HCT116 (cell line): ENCODE results near the gene IL18BP. TPM values are rescaled to one million over a fixed set of nuclear protein-coding genes. Genes with fewer than 3 reads are reported as not detected.

Experiments used
- ATAC-seq: fragments of 200-7000 bp; cut with Tn5 transposase; 2 replicates; pipeline ENCODE4 v1.9.1; 2020; ENCODE audit warnings: mild to moderate bottlenecking, moderate library complexity
- BruUV-seq: library from RNA; stranded (reverse); fragments of 400-500 nt; replicated peaks from 2 replicates; lab custom pipeline; 2021; lab: Mats Ljungman, UMichigan
- CTCF ChIA-PET: fragments of 300-600 bp; sonication (Branson Sonifier 250); formaldehyde crosslinking; loops from one replicate; lab custom pipeline; 2021; ENCODE audit warnings: antibody characterized with exemption; lab: Charles Lee
- POLR2A ChIA-PET: fragments of 300-600, 350-600 bp; sonication (Branson Sonifier 250); formaldehyde crosslinking; loops from one replicate; lab custom pipeline; 2021; ENCODE audit warnings: antibody characterized with exemption; lab: Charles Lee
- RAD21 ChIA-PET, 2 experiments: fragments of 300-600 bp; sonication (Branson Sonifier 250); formaldehyde crosslinking; loops; one replicate each; lab custom pipeline; 2023; ENCODE audit warnings: low total read pairs in 2 of 2; ENCODE audit not compliant: uncharacterized antibody in 2 of 2, unreplicated experiment in 2 of 2, low non-redundant PET in 1 of 2; lab: Charles Lee
- DNase-seq: peaks from one replicate; pipeline ENCODE4 v3.0.0-alpha.2; 2010; ENCODE audit warnings: low read depth, low spot score
- H2AFZ ChIP-seq: fragments of 200-600 bp; shearing (Covaris generic), sonication (generic); 2 replicates; pipeline ENCODE4 v1.6.1; 2017; ENCODE audit warnings: low read depth, mixed run types, mixed read lengths, antibody characterized with exemption, low read length; ENCODE audit not compliant: poor library complexity, severe bottlenecking
- H3K27ac ChIP-seq: 2 replicates; pipeline ENCODE4 v1.5.1; 2012; ENCODE audit warnings: low read depth, low read length
- H3K27me3 ChIP-seq: fragments of 200-600 bp; sonication (generic); 2 replicates; pipeline ENCODE4 v1.6.1; 2016; ENCODE audit warnings: mixed run types, low read length, mixed read lengths; ENCODE audit not compliant: insufficient read depth
- H3K36me3 ChIP-seq, 2 experiments: fragments of 200-500 bp in 1 of 2; fragments of 200-600 bp in 1 of 2; sonication (Bioruptor generic) in 1 of 2; sonication (generic) in 1 of 2; 2 replicates each; pipeline versions ENCODE4 v1.5.1 to v1.6.1; 2014 to 2016; ENCODE audit warnings: low read length in 2 of 2, inconsistent platforms in 1 of 2, mixed read lengths in 1 of 2, mixed run types in 1 of 2; ENCODE audit not compliant: insufficient read depth in 2 of 2, control insufficient read depth in 1 of 2
- H3K4me1 ChIP-seq, 2 experiments: fragments of 200-600 bp in 1 of 2; sonication (generic) in 1 of 2; 2 replicates each; pipeline versions ENCODE4 v1.5.1 to v1.6.1; 2012 to 2017; ENCODE audit warnings: low read length in 2 of 2, inconsistent platforms in 1 of 2, mild to moderate bottlenecking in 1 of 2, mixed read lengths in 1 of 2, mixed run types in 1 of 2, moderate library complexity in 1 of 2; ENCODE audit not compliant: insufficient read depth in 2 of 2, control insufficient read depth in 1 of 2
- H3K4me2 ChIP-seq: fragments of 200-600 bp; sonication (generic); 2 replicates; pipeline ENCODE4 v1.6.1; 2017; ENCODE audit warnings: mixed run types, low read length, mixed read lengths
- H3K4me3 ChIP-seq, 2 experiments: fragments of 200-600 bp in 1 of 2; sonication (generic) in 1 of 2; replicated peaks in 1 of 2; 2 replicates each; pipeline ENCODE4 v1.5.1; 2011 to 2016; ENCODE audit warnings: low read length in 2 of 2, control low read depth in 1 of 2, low read depth in 1 of 2, mild to moderate bottlenecking in 1 of 2, mixed read lengths in 1 of 2, mixed run types in 1 of 2
- H3K79me2 ChIP-seq: fragments of 200-600 bp; sonication (generic); 2 replicates; pipeline ENCODE4 v1.6.1; 2017; ENCODE audit warnings: mild to moderate bottlenecking, mixed run types, low read length, moderate library complexity, mixed read lengths; ENCODE audit not compliant: insufficient read depth
- H3K9ac ChIP-seq: fragments of 200-600 bp; sonication (generic); 2 replicates; pipeline ENCODE4 v1.6.1; 2016; ENCODE audit warnings: low read length, mixed read lengths
- H3K9me2 ChIP-seq: fragments of 200-600 bp; sonication (generic), shearing (Covaris generic); 2 replicates; pipeline ENCODE4 v1.6.1; 2017; ENCODE audit warnings: mixed run types, mild to moderate bottlenecking, moderate library complexity; ENCODE audit not compliant: insufficient read depth
- H3K9me3 ChIP-seq, 2 experiments: fragments of 200-500 bp in 1 of 2; fragments of 200-600 bp in 1 of 2; sonication (Bioruptor generic) in 1 of 2; sonication (generic) in 1 of 2; 2 replicates each; pipeline ENCODE4 v1.6.1; 2014 to 2017; ENCODE audit warnings: low read length in 2 of 2, mixed read lengths in 2 of 2, inconsistent platforms in 1 of 2, low read depth in 1 of 2, mild to moderate bottlenecking in 1 of 2, mixed run types in 1 of 2, moderate library complexity in 1 of 2; ENCODE audit not compliant: control insufficient read depth in 1 of 2, insufficient read depth in 1 of 2
- H4K20me1 ChIP-seq: fragments of 200-600 bp; sonication (generic), shearing (Covaris generic); 2 replicates; pipeline ENCODE4 v1.6.1; 2017; ENCODE audit warnings: mixed run types, mild to moderate bottlenecking, moderate library complexity; ENCODE audit not compliant: insufficient read depth
- ATF3 ChIP-seq: IDR thresholded peaks from 2 replicates; pipeline ENCODE4 v1.6.1; 2012
- CBX3 ChIP-seq: IDR thresholded peaks from 2 replicates; pipeline ENCODE4 v1.6.1; 2012; ENCODE audit warnings: low read depth
- CEBPB ChIP-seq: IDR thresholded peaks from 2 replicates; pipeline ENCODE4 v1.6.1; 2012; ENCODE audit warnings: low read depth
- CTCF ChIP-seq, 3 experiments: fragments of 200-600 bp in 1 of 3; sonication (generic) in 1 of 3; IDR thresholded peaks in 2 of 3; conservative IDR thresholded peaks in 1 of 3; 2 replicates each; pipeline ENCODE4 v1.5.1; 2012 to 2017; ENCODE audit warnings: low read depth in 2 of 3, low read length in 2 of 3, antibody characterized with exemption in 1 of 3, borderline replicate concordance in 1 of 3, control low read depth in 1 of 3, mild to moderate bottlenecking in 1 of 3, mixed read lengths in 1 of 3, mixed run types in 1 of 3, moderate library complexity in 1 of 3; ENCODE audit not compliant: insufficient read depth in 1 of 3
- EGR1 ChIP-seq: IDR thresholded peaks from 2 replicates; pipeline ENCODE4 v1.6.1; 2012; ENCODE audit warnings: low read depth
- EZH2 ChIP-seq: fragments of 200-600 bp; sonication (generic); IDR thresholded peaks from 2 replicates; pipeline ENCODE4 v1.6.1; 2017; ENCODE audit warnings: antibody characterized with exemption, mixed run types
- FOSL1 ChIP-seq: IDR thresholded peaks from 2 replicates; pipeline ENCODE4 v1.6.1; 2012; ENCODE audit warnings: low read depth
- MAX ChIP-seq: IDR thresholded peaks from 2 replicates; pipeline ENCODE4 v1.6.1; 2012
- POLR2A ChIP-seq: IDR thresholded peaks from 2 replicates; pipeline ENCODE4 v1.7.0; 2011; ENCODE audit warnings: borderline replicate concordance; ENCODE audit not compliant: insufficient read depth, insufficient read length; ENCODE audit errors: extremely low read depth
- POLR2AphosphoS5 ChIP-seq: IDR thresholded peaks from 2 replicates; pipeline ENCODE4 v1.6.1; 2011; ENCODE audit warnings: mild to moderate bottlenecking, low read depth, low read length, moderate library complexity
- REST ChIP-seq: IDR thresholded peaks from 2 replicates; pipeline ENCODE4 v1.6.1; 2012; ENCODE audit warnings: low read depth
- TCF7L2 ChIP-seq: IDR thresholded peaks from 2 replicates; pipeline ENCODE4 v1.7.0; 2011; ENCODE audit warnings: borderline replicate concordance, inconsistent platforms; ENCODE audit not compliant: insufficient read depth, insufficient read length; ENCODE audit errors: extremely low read depth
- YY1 ChIP-seq: IDR thresholded peaks from 2 replicates; pipeline ENCODE4 v1.6.1; 2011; ENCODE audit warnings: low read length, low read depth, moderate library complexity, mild to moderate bottlenecking; ENCODE audit not compliant: insufficient replicate concordance; ENCODE audit errors: extremely low read depth
- ZFX ChIP-seq: fragments of 450-650 bp; IDR thresholded peaks from 2 replicates; pipeline ENCODE4 v1.6.1; 2017
- ZNF274 ChIP-seq: fragments of 200-500 bp; sonication (Bioruptor generic); IDR thresholded peaks from 2 replicates; pipeline ENCODE4 v1.6.1; 2014; ENCODE audit warnings: mild to moderate bottlenecking, low read depth, low read length, inconsistent platforms
- intact Hi-C: fragments of 100-400 bp; cut with micrococcal nuclease; formaldehyde crosslinking; loops from 2 replicates; pipeline ENCODE4 v1.10.0; 2022
- total RNA-seq: library from RNA; stranded (reverse); gene quantifications from one replicate; pipeline ENCODE4 v1.2.1, GENCODE V29; 2021; ENCODE audit not compliant: unreplicated experiment

Gene IL18BP
- total RNA-seq, 1 experiment from 2014 or later = 9.8 TPM

GRCh38 chr11:72026090-72026489 is 27.4 kb downstream of the IL18BP start:
- H3K27me3 ChIP-seq = no peaks in the 10 kb centered on the region
- TF ChIP-seq TCF7L2 (no peak), YY1 (no peak), ATF3 (no peak), CEBPB (no peak), FOSL1 (no peak), MAX (no peak), ZNF274 (no peak), REST (no peak), CBX3 (no peak), POLR2A (no peak), CTCF (IDR thresholded peaks at IDR 0.05 in 2 of 3, conservative IDR thresholded peaks at IDR 0.05 in 1 of 3; ENCODE audit: borderline replicate concordance in 1 of 3, insufficient read depth in 1 of 3, low read depth in 2 of 3, low read length in 2 of 3) (no peak), POLR2AphosphoS5 (no peak), EZH2 (no peak), EGR1 (no peak), ZFX (no peak)
- TF ChIP-seq, all 23 proteins: peak for 0
- Histone ChIP-seq H3K4me1 (peaks cover 0 to 5% of the 10 kb centered on the region in 2 experiments; a peak in 1 of 4 replicates), H3K4me3 (no peak overlapping the region), H3K9me2 (no peaks in the 10 kb centered on the region), H3K27ac (no peak overlapping the region), H4K20me1 (no peaks in the 10 kb centered on the region), H3K79me2 (peaks cover 36% of the 10 kb centered on the region), H3K9me3 (no peaks in the 10 kb centered on the region), H3K9ac (no peak overlapping the region), H3K36me3 (peaks cover 28 to 40% of the 10 kb centered on the region in 2 experiments), H2AFZ (no peak overlapping the region), H3K4me2 (no peak overlapping the region)
- BruUV-seq = no TSS peak
- DNase-seq (no peak), ATAC-seq (no peak)
- intact Hi-C loops = loop anchor here (5.0 kb wide), 1 partner anchor 406 kb away; the partner anchor contains the start of gene CLPB
- ChIA-PET POLR2A (no interaction called here), RAD21 (interaction anchor here in 1 of 2 experiments (0.7 to 1.7 kb wide), 2 partner anchors 65 to 118 kb away, joined by 3 to 8 read pairs; no protein-coding TSS in a partner anchor), CTCF (interaction anchor here (1.0 to 3.7 kb wide), 12 partner anchors 60 to 408 kb away, joined by 3 to 67 read pairs (median 8); partner anchors contain the start of genes ANAPC15 and CLPB)
